ENCODE measurements around the gene ZNF581.

ZNF581 gene

GRCh38 chr19:55684946-55685681, 41.7 kb downstream of the ZNF581 start:
- DNase-seq, result no peak

- DNase-seq, result no peak
These were observed 42.3 kb downstream of the ZNF581 start for GRCh38 chr19:55685776-55686175.

- DNase-seq, result no peak
These were observed 43.0 kb downstream of the ZNF581 start for GRCh38 chr19:55686311-55687050.

- DNase-seq, result no peak
These were observed 44.1 kb downstream of the ZNF581 start for GRCh38 chr19:55687281-55688201.

- DNase-seq, result no peak
These were observed 45.2 kb downstream of the ZNF581 start for GRCh38 chr19:55688422-55689218.

GRCh38 chr19:55689411-55690108, 46.1 kb downstream of the ZNF581 start:
- DNase-seq, result no peak

GRCh38 chr19:55690109-55690768, 46.8 kb downstream of the ZNF581 start:
- no peak for DNase-seq

GRCh38 chr19:55690769-55691545, 47.5 kb downstream of the ZNF581 start:
- no peak for DNase-seq

- DNase-seq, result no peak
These were observed 48.4 kb downstream of the ZNF581 start for GRCh38 chr19:55691561-55692481.

GRCh38 chr19:55692681-55693081, 49.2 kb downstream of the ZNF581 start:
- no peak for DNase-seq

- DNase-seq, result no peak
These were observed 50.0 kb downstream of the ZNF581 start for GRCh38 chr19:55693336-55693974.

- no peak for DNase-seq
These were observed 50.8 kb downstream of the ZNF581 start for GRCh38 chr19:55694241-55694655.

- DNase-seq, result no peak
These were observed 51.4 kb downstream of the ZNF581 start for GRCh38 chr19:55694656-55695491.
